Activated CD4-positive, alpha-beta T cell treated with anti-CD3 and anti-CD28 coated beads, Interleukin-2, Interleukin-6, amounts not matched to agents 100 ng/mL and 50 ng/mL, durations not matched to agents 16 hours and 8 hours (primary cell): Measurements from ENCODE around the gene SLC4A1.

Experiments
- DNase-seq: peaks from one replicate; pipeline ENCODE4 v3.0.0-alpha.2; 2020

The SLC4A1 gene

DNA sequence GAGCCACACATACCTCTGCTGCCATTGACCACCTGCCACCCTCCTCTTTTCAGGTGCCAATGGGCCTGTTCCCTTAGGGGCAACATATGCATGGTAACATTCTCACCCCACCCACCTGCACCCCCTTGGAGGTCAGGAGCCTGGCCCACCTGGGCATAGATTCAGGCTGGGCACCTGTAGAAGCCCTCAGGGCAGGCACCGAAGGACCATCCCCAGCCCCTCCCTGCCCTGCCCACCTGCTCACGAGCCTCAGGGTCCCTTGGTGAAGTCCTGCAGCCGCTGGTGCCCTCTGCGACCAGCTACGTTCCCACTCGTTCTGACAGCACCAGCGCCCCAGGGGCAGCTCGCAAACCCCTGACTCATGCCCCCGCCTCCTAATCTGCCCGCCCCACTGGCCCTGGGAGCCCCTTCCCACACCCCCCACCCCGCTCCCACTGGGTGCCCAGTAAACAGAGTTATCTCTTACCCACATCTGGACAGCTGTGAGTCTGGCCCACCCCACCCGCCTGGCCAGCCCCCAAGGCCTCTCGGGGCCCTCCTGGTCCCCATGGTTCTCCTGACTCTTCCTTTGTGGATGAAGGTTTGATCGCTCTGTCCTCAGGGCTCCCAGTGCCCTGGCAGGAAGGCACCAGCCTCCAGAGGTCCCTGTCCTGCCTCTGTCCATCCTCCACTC lies at the start of gene SLC4A1:
Gene SLC4A1 (minus strand): TSS at position 318 of the 673 bp plus-strand sequence. CDS start 5,269 bp downstream, outside the sequence.
- no peak for DNase-seq

- no peak for DNase-seq
Observed at GRCh38 chr17:44317545-44317944, 49.6 kb upstream of the SLC4A1 start.

DNA sequence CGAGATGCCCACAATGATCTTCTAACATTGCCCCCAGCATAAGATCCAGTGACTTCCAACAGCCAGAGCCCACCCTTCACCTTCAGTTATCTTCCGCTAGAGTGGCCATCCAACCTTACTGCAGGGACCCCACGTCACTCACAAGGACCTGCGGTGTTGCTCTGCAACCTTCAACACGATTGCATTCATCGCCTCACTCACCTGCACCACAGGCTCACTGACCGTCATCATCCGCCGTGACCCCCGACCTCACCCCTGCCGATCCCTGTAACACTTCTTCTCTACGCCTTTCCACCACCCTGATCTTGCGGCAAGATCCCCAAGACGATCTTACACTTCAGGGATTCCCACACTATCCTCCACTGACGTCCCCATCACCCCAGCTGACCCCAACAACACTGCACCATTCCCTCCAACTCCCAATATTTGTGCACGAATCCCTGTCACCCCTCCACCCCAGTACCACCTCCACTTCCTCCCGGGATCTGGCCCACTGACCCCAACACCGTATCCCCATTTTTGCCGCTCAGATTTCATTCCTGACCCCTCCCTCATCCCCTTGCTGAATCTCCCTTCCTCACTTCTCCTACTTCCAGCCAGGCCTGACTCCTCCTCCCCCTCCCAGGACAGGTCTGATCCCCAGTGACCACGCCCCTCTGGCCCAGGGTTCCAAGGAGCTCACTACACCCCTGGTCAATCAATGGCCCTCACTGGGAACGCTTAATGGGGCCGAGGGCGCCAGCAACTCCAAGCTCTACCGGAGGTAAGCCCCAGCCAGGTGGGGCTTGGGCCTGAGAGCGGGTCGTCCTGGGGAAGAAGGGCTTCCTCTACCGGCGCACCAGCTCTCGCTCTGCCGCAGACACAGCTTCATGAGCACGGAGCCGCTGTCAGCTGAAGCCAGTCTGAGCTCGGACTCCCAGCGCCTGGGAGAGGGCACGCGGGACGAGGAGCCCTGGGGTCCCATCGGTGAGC lies 48.1 kb upstream of the SLC4A1 start:
- no peak for DNase-seq

DNA sequence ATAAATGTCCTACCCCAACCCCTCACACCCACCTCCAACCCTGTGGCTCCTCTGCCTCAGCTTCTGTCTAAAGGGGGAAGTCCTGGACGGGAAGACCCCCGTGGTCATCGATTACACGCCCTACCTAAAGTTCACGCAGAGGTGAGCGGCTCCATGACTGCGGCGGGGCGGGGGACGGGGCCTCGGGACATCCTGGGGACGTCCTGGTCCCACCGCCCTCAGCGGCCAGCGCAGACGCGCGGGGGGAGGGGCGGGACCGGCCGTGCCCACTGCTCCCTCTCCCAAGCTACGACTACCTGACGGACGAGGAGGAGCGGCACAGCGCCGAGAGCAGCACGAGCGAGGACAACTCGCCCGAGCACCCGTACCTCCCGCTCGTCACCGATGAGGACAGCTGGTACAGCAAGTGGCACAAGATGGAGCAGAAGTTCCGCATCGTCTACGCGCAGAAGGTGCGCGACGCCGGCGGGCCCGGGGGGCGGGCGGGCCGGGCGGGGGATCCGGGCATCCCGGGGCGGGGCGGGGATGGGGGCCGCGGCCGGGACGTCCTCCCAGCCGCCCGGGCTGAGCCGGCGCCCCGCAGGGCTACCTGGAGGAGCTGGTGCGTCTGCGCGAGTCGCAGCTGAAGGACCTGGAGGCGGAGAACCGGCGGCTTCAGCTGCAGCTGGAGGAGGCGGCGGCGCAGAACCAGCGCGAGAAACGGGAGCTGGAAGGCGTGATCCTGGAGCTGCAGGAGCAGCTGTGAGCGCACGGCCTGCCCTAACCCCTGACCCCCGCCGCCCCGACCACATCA lies 47.1 kb upstream of the SLC4A1 start:
- peak; percentile 55 for DNase-seq

- no peak for DNase-seq
Observed at GRCh38 chr17:44314524-44314868, 46.6 kb upstream of the SLC4A1 start.

- DNase-seq: no peak
Observed at GRCh38 chr17:44314031-44314430, 46.1 kb upstream of the SLC4A1 start.

DNA sequence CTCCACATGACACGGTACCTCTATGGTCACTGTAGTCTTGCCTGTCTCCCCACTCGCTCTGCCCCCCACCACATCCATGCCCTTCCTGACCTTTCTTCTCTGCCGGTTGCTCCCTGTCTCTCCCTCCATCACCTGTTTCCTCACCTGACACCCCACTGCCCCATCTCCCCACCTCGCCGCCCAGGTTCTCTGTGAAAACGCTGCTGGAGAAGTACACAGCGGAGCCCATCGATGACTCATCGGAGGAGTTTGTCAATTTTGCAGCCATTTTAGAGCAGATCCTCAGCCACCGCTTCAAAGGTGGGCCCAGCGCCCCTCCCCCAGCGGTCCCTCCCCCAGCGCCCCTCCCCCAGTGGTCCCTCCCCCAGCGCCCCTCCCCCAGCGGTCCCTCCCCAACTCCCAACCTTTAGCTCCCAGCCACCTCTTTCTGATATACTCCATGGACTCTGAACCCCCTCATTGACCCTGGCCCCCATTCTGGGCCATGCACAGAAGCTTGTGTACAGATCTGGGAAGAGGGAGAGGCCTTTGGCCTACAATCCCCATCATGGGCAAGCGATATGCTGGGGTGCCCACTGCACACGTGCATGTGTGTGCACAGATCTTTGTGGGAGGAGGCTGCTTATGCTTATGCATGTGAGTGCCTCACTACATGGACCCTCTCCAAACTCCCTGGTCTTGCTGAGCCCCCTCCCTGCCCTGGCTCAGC lies 44.6 kb upstream of the SLC4A1 start:
- no peak for DNase-seq

DNA sequence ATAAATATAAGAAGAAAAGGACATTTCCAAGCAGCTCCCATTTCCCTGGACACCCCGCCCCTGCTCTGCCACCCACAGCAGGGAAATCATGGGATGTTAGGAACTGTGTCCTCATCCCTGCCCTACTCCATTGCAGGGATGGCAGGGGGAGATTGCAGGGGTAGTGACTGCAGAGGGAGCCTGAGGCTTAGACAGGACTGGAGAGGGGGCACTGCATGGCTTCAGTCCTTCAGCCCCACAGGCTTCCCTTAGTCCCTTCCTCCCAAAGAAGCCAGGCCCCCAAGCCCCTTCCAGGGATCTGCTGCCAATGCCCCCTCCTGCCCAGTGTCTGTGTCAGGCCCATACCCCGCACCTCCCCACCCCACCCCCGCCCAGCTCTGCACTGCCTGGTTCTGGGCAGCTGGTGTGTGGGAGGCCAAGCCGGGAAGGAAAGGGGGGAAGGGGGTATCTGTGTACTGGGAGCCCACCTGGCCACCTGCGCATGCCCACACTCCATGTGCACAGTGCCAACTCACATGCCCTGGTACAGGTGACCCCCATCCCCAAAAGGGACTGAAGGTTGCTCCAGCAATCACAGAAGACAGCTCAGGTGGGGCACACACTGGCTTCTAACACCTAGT lies 43.7 kb upstream of the SLC4A1 start:
- no peak for DNase-seq

GRCh38 chr17:44310609-44311376 lies 42.9 kb upstream of the SLC4A1 start:
- DNase-seq: no peak

DNA sequence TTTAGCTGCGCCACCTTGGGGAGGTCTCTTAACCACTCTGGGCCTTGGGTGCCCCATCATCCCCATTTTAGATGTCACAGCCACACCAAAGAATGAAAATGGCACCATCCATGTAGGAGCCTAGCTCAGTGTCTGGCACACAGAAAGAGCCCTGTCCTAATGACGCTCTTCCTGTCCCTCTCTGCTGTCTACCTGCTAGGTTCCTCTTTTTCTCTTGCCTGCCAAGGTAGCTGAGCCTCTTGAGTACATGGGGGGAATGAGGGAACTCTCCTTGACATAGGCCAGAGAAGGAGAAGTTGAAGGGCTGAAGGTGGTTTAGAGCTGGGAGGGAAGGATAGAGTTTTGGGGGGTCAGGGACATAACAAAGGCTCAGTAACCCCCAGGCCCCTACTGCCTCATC lies 42.3 kb upstream of the SLC4A1 start:
- DNase-seq: no peak

GRCh38 chr17:44309472-44309871 lies 41.5 kb upstream of the SLC4A1 start:
- DNase-seq: no peak

GRCh38 chr17:44308865-44309264 lies 40.9 kb upstream of the SLC4A1 start:
- no peak for DNase-seq

DNA sequence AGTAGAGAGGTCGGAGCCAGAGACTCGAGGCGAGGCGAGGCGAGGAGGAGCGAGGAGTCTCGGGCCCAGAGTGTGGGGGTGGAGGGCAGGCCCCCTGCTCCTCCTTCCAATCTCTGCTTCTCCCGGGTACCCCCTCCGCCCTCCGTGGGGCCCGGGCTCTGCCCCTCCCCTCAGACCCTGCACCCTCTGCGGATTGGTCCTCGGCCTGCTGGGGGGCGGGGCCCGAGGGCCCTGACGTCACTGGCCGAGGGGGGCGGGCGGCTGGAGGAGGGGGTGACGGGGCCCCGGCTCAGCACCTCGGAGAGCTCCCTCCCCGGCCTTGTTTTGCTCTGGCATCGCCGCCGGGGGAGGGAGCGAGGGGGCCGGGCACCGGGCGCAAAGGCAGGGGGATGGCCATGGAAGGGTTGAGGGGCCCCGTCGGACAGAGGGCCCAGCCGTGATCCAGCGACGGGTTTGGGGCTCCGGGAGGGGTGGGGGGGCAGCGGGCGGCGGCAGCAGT lies 40.4 kb upstream of the SLC4A1 start, which contains the start of gene RUNDC3A:
Gene RUNDC3A (plus strand): TSS at position 282 of the 499 bp plus-strand sequence. CDS start 232 bp downstream, outside the sequence.
- peak; percentile 76 for DNase-seq

DNA sequence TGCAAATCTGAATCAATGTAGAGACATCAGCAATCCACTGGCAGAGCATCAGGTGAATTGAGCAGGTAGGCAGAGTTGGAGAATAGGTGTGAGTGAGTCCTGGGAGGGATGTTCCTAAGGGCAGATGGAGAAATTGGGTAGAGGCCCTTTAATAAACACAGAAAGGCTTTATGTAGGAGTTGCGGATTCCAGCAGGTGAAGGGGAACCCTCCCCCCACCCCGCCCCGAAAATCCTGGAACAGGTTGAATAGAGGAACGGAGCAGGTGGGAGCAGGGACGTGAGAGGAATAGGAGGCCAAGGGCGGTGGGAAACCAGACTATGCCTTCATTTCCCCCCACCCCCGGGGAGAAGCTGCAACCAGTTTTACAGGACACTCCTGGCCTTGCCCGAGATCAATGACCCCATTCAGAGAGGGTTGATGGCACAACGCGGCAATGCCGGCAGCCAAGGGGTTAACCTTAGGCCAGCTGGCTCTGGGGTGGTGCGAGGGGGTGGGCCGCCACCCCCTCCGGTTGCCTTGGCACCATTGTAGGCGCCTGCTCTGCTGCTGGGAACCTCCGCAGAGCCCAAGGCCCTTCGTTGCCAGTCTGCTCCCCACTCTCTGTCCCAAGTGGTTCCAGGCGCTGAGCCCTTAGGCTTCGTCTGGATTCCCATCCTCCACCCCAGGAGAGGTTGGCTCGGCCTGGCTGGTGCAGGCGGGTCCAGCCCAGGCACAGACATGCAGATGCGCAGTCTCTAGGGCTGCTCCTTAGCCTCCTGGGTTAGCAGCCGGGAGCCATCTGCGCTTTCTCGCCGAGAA lies 39.7 kb upstream of the SLC4A1 start:
- no peak for DNase-seq

- DNase-seq: no peak
Observed at GRCh38 chr17:44304651-44305050, 36.7 kb upstream of the SLC4A1 start.

GRCh38 chr17:44297975-44298374 lies 30.0 kb upstream of the SLC4A1 start:
- DNase-seq: no peak

- no peak for DNase-seq
Observed at GRCh38 chr17:44293509-44294226, 25.7 kb upstream of the SLC4A1 start.

DNA sequence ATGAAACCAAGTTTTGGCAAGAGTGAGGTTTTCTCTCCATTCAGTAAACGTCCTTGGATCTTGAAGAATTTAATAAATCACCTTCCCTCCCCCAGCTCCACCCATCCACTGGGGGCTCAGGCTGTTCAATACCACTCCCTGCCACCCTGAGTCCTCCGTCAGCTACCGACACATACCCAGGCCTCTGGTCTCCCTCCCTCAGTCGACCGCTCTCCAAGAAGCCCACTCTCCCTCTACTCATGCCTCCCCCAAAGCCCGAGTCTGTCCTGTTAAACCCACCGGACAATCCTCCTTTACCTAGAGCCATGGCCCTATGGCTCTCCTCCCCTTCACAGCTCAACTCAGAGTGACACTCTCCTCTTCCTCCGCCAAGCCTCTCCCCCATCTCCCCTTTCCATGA lies 19.7 kb upstream of the SLC4A1 start:
- no peak for DNase-seq

- DNase-seq: no peak
Observed at GRCh38 chr17:44284024-44284400, 16.1 kb upstream of the SLC4A1 start.
